22Rv1 (cell line): ENCODE measurements around the gene STAB1.

Source experiments
- CTCF ChIP-seq: fragments of 450-650 bp; IDR thresholded peaks from 2 replicates; pipeline ENCODE4 v1.5.1; 2017; ENCODE audit warnings: mild to moderate bottlenecking
- ZFX ChIP-seq: fragments of 450-650 bp; IDR thresholded peaks from 2 replicates; pipeline ENCODE4 v1.6.1; 2017; ENCODE audit warnings: antibody characterized with exemption, borderline replicate concordance

GRCh38 chr3:52487050-52487787 is 7.9 kb upstream of the STAB1 start:
- TF ChIP-seq CTCF: no peak
- no peak for TF ChIP-seq ZFX
